GM13976 (cell line): ENCODE results near the gene NDUFB8.

ENCODE experiments used
- DNase-seq: peaks from one replicate; pipeline ENCODE4 v3.0.0; 2012; ENCODE audit warnings: low spot score
- in situ Hi-C: fragments of 300-500 bp; cut with MboI; formaldehyde crosslinking; loops from one replicate; pipeline ENCODE4 v1.12.0; 2022; ENCODE audit warnings: low sequenced_read_pairs, mixed read lengths, inconsistent platforms; ENCODE audit not compliant: unreplicated experiment
- TF ChIP-seq, protein P1 (sequence below): IDR thresholded peaks from 2 replicates; pipeline ENCODE4 v1.5.1; 2012; ENCODE audit warnings: borderline replicate concordance, mild to moderate bottlenecking; ENCODE audit not compliant: insufficient read depth; ENCODE audit errors: extremely low read depth, missing control alignments, control extremely low read depth

Gene NDUFB8

DNA sequence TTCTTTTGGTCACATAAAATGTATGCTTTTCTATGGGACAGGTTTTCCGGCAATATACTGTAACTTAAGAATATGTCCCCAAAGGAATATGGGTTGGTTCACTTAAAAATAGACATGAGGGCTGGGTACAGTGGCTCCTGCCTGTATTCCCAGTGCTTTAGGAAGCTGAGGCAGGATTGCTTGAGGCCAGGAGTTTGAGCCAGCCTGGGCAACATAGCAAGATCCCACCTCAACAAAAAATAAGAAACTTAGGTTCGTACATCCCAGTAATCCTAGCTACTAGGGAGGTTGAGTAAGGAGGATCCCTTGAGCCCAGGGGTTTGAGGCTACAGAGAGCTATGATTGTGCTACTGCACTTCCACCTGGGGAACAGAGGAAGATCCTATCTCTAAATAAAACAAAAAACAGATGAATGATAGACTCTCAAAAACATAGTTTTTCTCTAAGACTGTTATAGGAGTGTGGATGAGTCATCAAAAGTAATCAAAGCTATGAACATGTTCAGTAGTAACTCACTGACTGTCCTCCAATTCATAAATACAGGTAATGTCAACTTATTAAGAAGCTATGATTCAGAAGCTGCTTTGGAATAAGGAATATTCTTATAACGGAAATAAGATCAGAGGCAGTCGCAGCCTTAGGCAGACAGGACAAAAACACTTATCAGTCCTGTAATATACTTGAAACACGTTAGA is 7.4 kb downstream of the NDUFB8 start:
- TF ChIP-seq, protein P1, sequence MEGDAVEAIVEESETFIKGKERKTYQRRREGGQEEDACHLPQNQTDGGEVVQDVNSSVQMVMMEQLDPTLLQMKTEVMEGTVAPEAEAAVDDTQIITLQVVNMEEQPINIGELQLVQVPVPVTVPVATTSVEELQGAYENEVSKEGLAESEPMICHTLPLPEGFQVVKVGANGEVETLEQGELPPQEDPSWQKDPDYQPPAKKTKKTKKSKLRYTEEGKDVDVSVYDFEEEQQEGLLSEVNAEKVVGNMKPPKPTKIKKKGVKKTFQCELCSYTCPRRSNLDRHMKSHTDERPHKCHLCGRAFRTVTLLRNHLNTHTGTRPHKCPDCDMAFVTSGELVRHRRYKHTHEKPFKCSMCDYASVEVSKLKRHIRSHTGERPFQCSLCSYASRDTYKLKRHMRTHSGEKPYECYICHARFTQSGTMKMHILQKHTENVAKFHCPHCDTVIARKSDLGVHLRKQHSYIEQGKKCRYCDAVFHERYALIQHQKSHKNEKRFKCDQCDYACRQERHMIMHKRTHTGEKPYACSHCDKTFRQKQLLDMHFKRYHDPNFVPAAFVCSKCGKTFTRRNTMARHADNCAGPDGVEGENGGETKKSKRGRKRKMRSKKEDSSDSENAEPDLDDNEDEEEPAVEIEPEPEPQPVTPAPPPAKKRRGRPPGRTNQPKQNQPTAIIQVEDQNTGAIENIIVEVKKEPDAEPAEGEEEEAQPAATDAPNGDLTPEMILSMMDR: no peak
- DNase-seq: no peak
- in situ Hi-C loops: no loop called here

DNA sequence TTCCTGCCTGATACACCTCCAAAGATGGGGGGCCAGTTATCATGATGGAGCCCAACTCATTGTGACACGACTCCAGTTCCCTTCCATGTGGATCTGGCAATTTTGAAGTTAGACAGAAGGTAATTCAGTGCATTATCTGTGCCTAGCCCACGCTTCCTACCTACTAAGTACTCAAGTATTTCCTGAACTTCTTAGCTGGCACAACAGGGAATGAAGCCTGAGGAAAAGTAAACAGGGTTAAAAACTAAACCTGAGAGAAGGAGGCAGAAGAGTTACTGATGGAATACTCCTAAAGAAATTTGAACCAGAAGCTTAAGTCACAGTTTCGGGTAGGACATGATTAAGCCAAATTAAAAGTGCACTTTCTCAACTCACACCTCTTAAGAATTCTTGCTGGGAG is 8.9 kb downstream of the NDUFB8 start:
- TF ChIP-seq, protein P1: no peak
- DNase-seq: no peak
- in situ Hi-C loops: no loop called here

DNA sequence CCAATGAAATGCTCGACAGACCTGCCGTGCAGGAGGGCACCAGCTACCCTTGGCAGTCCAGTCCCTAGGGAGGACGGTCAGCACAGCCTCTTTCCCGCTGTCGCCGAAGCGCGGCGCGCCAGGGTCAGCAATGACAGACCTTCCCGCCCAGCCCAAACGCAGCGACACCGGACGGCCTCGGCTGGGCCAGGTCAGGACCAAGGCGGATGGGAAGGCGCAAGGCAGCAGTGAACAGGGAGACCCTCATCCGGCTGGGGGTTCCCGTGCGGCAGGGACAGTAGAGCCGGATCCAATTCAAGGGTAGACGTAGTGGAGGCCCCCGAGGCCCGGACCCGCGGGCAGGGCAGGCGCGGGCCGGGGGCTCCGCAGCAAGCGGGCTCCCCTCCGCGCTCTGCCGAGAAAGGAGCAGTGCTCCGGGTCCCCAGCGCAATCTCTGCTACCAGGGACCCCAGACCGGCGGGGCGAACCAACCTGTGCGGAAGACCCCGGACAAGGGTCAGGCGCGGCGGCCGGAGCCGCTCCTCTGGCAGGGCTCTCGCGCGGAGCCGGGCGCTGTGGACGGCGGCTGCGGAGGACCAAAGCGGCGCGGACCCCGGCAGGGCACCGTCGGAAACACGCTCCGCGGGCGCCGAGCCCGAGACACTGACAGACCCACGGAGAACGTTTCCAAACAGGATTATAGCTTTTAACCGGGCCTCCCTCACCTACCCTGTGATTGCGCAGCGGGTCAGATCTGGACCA is 10.2 kb downstream of the NDUFB8 start, which contains the start of gene SEC31B:
Gene SEC31B, minus strand, starts transcription at position 551 of the 741 bp plus-strand sequence. CDS start 2,909 bp downstream, outside the sequence.
- peak; percentile 29 for DNase-seq
- TF ChIP-seq, protein P1: peak; percentile 16
- in situ Hi-C loops: loop anchor here (10.0 kb wide), 2 partner anchors 75 to 175 kb away; partner anchors contain the start of gene SCD

DNA sequence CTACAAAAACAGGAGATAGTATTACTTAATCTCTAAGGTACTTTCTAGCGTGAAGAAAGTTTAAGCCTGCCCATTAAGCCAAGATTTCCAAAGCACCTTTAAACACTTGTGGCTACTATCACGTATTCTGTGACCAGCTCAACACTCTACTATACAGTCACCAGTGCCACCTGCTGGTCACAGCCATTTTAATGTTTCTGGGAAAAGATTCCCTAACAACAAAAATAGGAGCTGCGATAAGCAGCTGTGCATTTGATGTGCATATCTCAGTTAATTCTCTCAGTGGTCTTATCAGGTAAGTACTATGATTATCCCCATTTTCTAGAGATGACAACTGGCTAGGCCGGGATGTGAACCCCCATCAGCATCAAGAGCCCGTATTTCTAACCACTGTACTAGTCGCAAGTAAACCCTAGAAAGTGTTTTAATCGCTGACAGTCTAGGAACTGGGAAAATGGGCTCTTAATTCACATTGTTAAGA is 10.9 kb downstream of the NDUFB8 start:
- peak; percentile 63 for DNase-seq
- TF ChIP-seq, protein P1: peak; percentile 54
- in situ Hi-C loops: loop anchor here (10.0 kb wide), 2 partner anchors 74 to 174 kb away; partner anchors contain the start of gene SCD

DNA sequence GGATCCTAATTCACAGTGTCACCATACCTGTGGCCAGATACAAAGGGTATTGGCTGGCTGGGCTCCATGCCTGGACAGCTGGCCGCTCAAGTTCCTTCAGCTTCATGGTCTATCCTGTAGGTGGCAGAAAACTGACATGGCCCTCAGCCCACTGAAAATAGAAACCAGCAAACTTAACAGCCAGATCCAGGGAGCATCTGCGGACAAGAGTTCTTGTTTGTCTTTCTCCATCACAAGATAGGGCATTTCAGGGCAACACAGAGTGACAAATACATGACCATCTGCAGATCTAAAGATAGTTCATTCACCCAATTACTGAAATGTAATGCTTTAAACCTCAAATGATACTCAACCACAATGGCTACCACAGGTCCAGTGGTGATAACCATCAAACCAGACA is 12.8 kb downstream of the NDUFB8 start:
- in situ Hi-C loops: loop anchor here (10.0 kb wide), 2 partner anchors 72 to 172 kb away; partner anchors contain the start of gene SCD
- DNase-seq: no peak

DNA sequence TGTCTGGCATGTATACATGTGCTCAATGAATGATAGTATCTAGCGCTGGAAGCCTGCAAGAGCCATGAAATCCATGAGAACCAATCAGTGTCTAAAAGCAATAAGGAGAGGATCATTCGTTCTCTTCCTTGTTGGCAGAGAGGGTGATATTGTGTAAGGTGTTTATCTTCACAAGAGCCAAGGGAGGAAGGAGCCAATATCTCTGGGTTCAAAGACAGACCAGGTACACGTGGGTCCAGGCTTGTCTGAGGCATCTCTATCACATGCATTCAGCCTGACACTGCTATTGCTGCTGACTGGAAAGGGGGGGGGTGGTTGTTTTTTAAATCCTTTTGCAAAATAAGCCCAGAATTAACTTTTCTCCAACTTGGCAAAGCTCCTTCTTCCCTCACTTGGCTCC is 14.1 kb downstream of the NDUFB8 start:
- DNase-seq: no peak
- in situ Hi-C loops: loop anchor here (10.0 kb wide), 2 partner anchors 71 to 171 kb away; partner anchors contain the start of gene SCD
- TF ChIP-seq, protein P1: no peak

More for the DNA sequence above, 12.8 kb downstream of the NDUFB8 start:
- TF ChIP-seq, protein P1: no peak
